ENCODE measurements around the gene BSPH1. TPM values are rescaled to one million over a fixed set of nuclear protein-coding genes. Genes with fewer than 3 reads are reported as not detected.
"Not testable (repeated sequence)": the region's sequence is repeated elsewhere in the genome, so short reads cannot be mapped to it uniquely, and the experiment has no call there.

BSPH1 gene
- polyA plus RNA-seq, 1 donor: not detected

DNA sequence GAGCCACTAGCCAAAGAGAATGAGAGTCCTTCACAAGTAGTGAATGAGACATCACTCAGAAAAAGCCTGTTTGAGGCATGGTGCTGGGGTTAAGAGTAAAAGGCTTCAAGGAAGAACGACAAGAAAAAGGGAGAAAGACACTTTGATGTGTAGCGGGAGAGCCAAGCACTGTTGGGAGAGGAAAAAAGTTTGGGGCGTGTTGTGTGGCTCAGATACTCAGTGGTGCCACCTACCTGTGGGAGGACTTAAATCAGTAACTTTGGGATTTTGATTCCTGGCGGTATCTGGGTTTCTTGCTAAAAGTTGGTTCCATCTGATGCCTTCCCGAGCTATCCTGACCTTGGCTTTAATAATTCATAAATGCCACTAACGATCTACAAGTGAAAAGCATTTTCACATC, 14.8 kb upstream of the BSPH1 start:
- Histone ChIP-seq H3K36me3 (ENCODE audit: control insufficient read depth, insufficient read depth, low read length) (no peaks in the 10 kb centered on the region), H3K9me3 (ENCODE audit: control insufficient read depth, low read depth, low read length) (no peaks in the 10 kb centered on the region), H3K27me3 (ENCODE audit: control insufficient read depth, insufficient read depth, low read length) (no peaks in the 10 kb centered on the region), H3K27ac (ENCODE audit: low read length) (no peak overlapping the region), H3K4me3 (ENCODE audit: low read length) (no peak overlapping the region), H3K4me1 (ENCODE audit: control insufficient read depth, insufficient read depth, low read length) (no peaks in the 10 kb centered on the region)
- WGBS (ENCODE audit: insufficient coverage, low lambda C conversion rate): no CpG with 5 or more reads among the region's 6 CpGs
- no peak for DNase-seq

GRCh38 chr19:48004236-48004635, 12.3 kb upstream of the BSPH1 start:
- no peak overlapping the region for H3K27ac ChIP-seq (ENCODE audit: low read length)
- H3K4me1 ChIP-seq (ENCODE audit: control insufficient read depth, insufficient read depth, low read length): no peaks in the 10 kb centered on the region
- no peak for DNase-seq
- H3K27me3 ChIP-seq (ENCODE audit: control insufficient read depth, insufficient read depth, low read length): no peaks in the 10 kb centered on the region
- WGBS (ENCODE audit: insufficient coverage, low lambda C conversion rate): 17% methylated on average over 1 of the region's 6 CpGs
- no peak overlapping the region for H3K4me3 ChIP-seq (ENCODE audit: low read length)
- no peaks in the 10 kb centered on the region for H3K36me3 ChIP-seq (ENCODE audit: control insufficient read depth, insufficient read depth, low read length)
- H3K9me3 ChIP-seq (ENCODE audit: control insufficient read depth, low read depth, low read length): no peaks in the 10 kb centered on the region

DNA sequence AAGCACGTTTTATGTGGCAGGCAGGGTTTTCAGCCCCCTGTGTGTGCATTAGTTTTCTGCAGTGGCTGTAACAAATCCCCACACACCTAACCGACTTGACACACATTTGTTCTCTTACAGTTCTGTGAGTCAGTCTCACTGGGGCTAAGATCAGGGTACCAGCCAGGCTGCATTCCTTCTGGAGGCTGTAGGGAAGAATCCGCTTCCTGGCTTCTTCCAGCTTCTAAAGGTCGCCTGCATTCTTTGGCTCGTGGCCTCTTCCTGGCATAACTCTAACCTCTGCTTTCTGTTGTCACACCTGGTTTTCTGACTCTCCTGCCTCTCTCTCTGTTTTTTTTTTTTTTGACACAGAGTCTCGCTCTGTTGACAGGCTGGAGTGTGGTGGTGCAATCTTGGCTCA, 8.9 kb upstream of the BSPH1 start:
- Histone ChIP-seq H3K27ac (ENCODE audit: low read length) (no peak overlapping the region), H3K36me3 (ENCODE audit: control insufficient read depth, insufficient read depth, low read length) (no peaks in the 10 kb centered on the region), H3K4me1 (ENCODE audit: control insufficient read depth, insufficient read depth, low read length) (no peaks in the 10 kb centered on the region), H3K27me3 (ENCODE audit: control insufficient read depth, insufficient read depth, low read length) (no peaks in the 10 kb centered on the region), H3K4me3 (ENCODE audit: low read length) (no peak overlapping the region), H3K9me3 (ENCODE audit: control insufficient read depth, low read depth, low read length) (no peaks in the 10 kb centered on the region)
- DNase-seq: no peak
- 82% methylated on average over 3 of the region's 6 CpGs for WGBS (ENCODE audit: insufficient coverage, low lambda C conversion rate)

GRCh38 chr19:47998800-47999199, 6.8 kb upstream of the BSPH1 start:
- Histone ChIP-seq H3K4me3 (ENCODE audit: low read length) (no peak overlapping the region), H3K27ac (ENCODE audit: low read length) (no peak overlapping the region), H3K9me3 (ENCODE audit: control insufficient read depth, low read depth, low read length) (no peaks in the 10 kb centered on the region), H3K36me3 (ENCODE audit: control insufficient read depth, insufficient read depth, low read length) (no peaks in the 10 kb centered on the region), H3K27me3 (ENCODE audit: control insufficient read depth, insufficient read depth, low read length) (no peaks in the 10 kb centered on the region), H3K4me1 (ENCODE audit: control insufficient read depth, insufficient read depth, low read length) (no peaks in the 10 kb centered on the region)
- WGBS (ENCODE audit: insufficient coverage, low lambda C conversion rate): no CpG with 5 or more reads among the region's 6 CpGs
- no peak for DNase-seq

- WGBS (ENCODE audit: insufficient coverage, low lambda C conversion rate): no CpG with 5 or more reads among the region's 1 CpG
- DNase-seq: no peak
- H3K4me1 ChIP-seq (ENCODE audit: control insufficient read depth, insufficient read depth, low read length): no peaks in the 10 kb centered on the region
- no peaks in the 10 kb centered on the region for H3K9me3 ChIP-seq (ENCODE audit: control insufficient read depth, low read depth, low read length)
- H3K36me3 ChIP-seq (ENCODE audit: control insufficient read depth, insufficient read depth, low read length): no peaks in the 10 kb centered on the region
- no peaks in the 10 kb centered on the region for H3K27me3 ChIP-seq (ENCODE audit: control insufficient read depth, insufficient read depth, low read length)
- no peak overlapping the region for H3K4me3 ChIP-seq (ENCODE audit: low read length)
- H3K27ac ChIP-seq (ENCODE audit: low read length): no peak overlapping the region
Measured at GRCh38 chr19:47996230-47996727, 4.3 kb upstream of the BSPH1 start.

GRCh38 chr19:47994209-47994802, 2.3 kb upstream of the BSPH1 start, which contains the start of gene ELSPBP1:
Gene ELSPBP1 (plus strand): TSS chr19:47994632. CDS start chr19:48008668, 14,036 bp downstream.
- H3K4me1 ChIP-seq (ENCODE audit: control insufficient read depth, insufficient read depth, low read length): no peaks in the 10 kb centered on the region
- no peak within 1 kb of the TSS for H3K27ac ChIP-seq (ENCODE audit: low read length)
- WGBS (ENCODE audit: insufficient coverage, low lambda C conversion rate): 67% methylated on average over 1 of the region's 5 CpGs
- DNase-seq: peak in 1 of 2 donors; percentile 17
- H3K36me3 ChIP-seq (ENCODE audit: control insufficient read depth, insufficient read depth, low read length): no peaks in the 10 kb centered on the region
- no peaks in the 10 kb centered on the region for H3K27me3 ChIP-seq (ENCODE audit: control insufficient read depth, insufficient read depth, low read length)
- H3K9me3 ChIP-seq (ENCODE audit: control insufficient read depth, low read depth, low read length): no peaks in the 10 kb centered on the region
- H3K4me3 ChIP-seq (ENCODE audit: low read length): no peak within 1 kb of the TSS

GRCh38 chr19:47991191-47991808, 670 bp downstream of the BSPH1 start:
- WGBS (ENCODE audit: insufficient coverage, low lambda C conversion rate): 51% methylated on average over 2 of the region's 10 CpGs
- no peak overlapping the region for H3K27ac ChIP-seq (ENCODE audit: low read length)
- no peaks in the 10 kb centered on the region for H3K9me3 ChIP-seq (ENCODE audit: control insufficient read depth, low read depth, low read length)
- H3K36me3 ChIP-seq (ENCODE audit: control insufficient read depth, insufficient read depth, low read length): no peaks in the 10 kb centered on the region
- H3K4me1 ChIP-seq (ENCODE audit: control insufficient read depth, insufficient read depth, low read length): no peaks in the 10 kb centered on the region
- no peaks in the 10 kb centered on the region for H3K27me3 ChIP-seq (ENCODE audit: control insufficient read depth, insufficient read depth, low read length)
- DNase-seq: no peak
- no peak overlapping the region for H3K4me3 ChIP-seq (ENCODE audit: low read length)

GRCh38 chr19:47973529-47973928, 18.4 kb downstream of the BSPH1 start:
- Histone ChIP-seq H3K9me3 (ENCODE audit: control insufficient read depth, low read depth, low read length) (no peaks in the 10 kb centered on the region), H3K4me3 (ENCODE audit: low read length) (no peak overlapping the region), H3K27me3 (ENCODE audit: control insufficient read depth, insufficient read depth, low read length) (no peaks in the 10 kb centered on the region), H3K36me3 (ENCODE audit: control insufficient read depth, insufficient read depth, low read length) (no peaks in the 10 kb centered on the region), H3K27ac (ENCODE audit: low read length) (no peak overlapping the region), H3K4me1 (ENCODE audit: control insufficient read depth, insufficient read depth, low read length) (no peaks in the 10 kb centered on the region)
- no peak for DNase-seq
- 84% methylated on average over 2 of the region's 6 CpGs for WGBS (ENCODE audit: insufficient coverage, low lambda C conversion rate)

GRCh38 chr19:47955936-47956335, 36.0 kb downstream of the BSPH1 start:
- not testable (repeated sequence) for H3K4me1 ChIP-seq (ENCODE audit: control insufficient read depth, insufficient read depth, low read length); H3K27ac ChIP-seq (ENCODE audit: low read length); H3K4me3 ChIP-seq (ENCODE audit: low read length); H3K9me3 ChIP-seq (ENCODE audit: control insufficient read depth, low read depth, low read length); H3K36me3 ChIP-seq (ENCODE audit: control insufficient read depth, insufficient read depth, low read length); DNase-seq; H3K27me3 ChIP-seq (ENCODE audit: control insufficient read depth, insufficient read depth, low read length)
- 96% methylated on average over 4 of the region's 11 CpGs for WGBS (ENCODE audit: insufficient coverage, low lambda C conversion rate)

DNA sequence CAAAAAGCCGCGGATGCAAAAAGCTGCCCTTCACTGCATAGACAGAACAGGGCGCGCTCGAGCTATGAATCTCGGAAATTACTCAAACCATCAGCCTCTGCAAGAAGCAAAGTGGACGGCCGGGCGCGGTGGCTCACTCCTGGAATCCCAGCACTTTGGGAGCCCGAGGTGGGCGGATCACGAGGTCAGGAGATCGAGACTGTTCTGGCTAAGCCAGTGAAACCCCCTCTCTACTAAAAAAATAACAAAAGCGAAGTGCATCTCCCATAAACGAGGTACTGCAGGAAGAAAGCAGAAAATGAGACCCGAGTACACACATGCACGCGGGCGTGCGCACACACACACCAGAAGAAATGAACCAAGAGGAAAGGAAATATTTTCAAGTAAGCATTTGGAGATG, 39.8 kb downstream of the BSPH1 start:
- WGBS (ENCODE audit: insufficient coverage, low lambda C conversion rate): no CpG with 5 or more reads among the region's 21 CpGs
- H3K27ac ChIP-seq (ENCODE audit: low read length); H3K4me3 ChIP-seq (ENCODE audit: low read length); H3K27me3 ChIP-seq (ENCODE audit: control insufficient read depth, insufficient read depth, low read length); H3K9me3 ChIP-seq (ENCODE audit: control insufficient read depth, low read depth, low read length); DNase-seq; H3K4me1 ChIP-seq (ENCODE audit: control insufficient read depth, insufficient read depth, low read length); H3K36me3 ChIP-seq (ENCODE audit: control insufficient read depth, insufficient read depth, low read length): not testable (repeated sequence)

All from large intestine (tissue), 3 donors.